GM20431 (cell line): Measurements from ENCODE around the gene GCGR.
"Not testable (repeated sequence)": the region's sequence is repeated elsewhere in the genome, so short reads cannot be mapped to it uniquely, and the experiment has no call there.

ENCODE experiments used
- in situ Hi-C: fragments of 300-500 bp; cut with MseI, MboI; formaldehyde crosslinking; loops from one replicate; pipeline ENCODE4 v1.15.0; 2020; ENCODE audit warnings: low sequenced_read_pairs; ENCODE audit not compliant: unreplicated experiment

Gene GCGR

DNA sequence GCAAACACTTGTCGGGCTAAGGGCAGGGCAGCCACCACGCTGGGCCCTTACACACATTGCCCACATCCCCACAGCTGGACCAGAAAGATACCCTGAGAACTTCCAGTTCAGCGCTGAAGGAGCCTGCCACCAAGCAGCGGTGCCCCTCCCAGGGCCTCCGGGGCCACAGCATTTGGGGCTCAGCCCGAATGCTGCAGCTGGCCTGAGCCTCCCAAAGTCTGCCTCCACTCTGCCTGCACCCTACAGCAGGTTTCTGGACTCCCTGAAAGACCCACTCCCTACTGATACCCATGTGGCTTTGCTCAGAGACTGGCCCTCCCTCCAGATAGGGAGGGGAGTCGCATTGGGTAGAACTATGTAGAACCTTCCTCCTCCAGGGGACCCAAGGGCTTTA lies 27.6 kb downstream of the GCGR start:
- in situ Hi-C loops = no loop called here

DNA sequence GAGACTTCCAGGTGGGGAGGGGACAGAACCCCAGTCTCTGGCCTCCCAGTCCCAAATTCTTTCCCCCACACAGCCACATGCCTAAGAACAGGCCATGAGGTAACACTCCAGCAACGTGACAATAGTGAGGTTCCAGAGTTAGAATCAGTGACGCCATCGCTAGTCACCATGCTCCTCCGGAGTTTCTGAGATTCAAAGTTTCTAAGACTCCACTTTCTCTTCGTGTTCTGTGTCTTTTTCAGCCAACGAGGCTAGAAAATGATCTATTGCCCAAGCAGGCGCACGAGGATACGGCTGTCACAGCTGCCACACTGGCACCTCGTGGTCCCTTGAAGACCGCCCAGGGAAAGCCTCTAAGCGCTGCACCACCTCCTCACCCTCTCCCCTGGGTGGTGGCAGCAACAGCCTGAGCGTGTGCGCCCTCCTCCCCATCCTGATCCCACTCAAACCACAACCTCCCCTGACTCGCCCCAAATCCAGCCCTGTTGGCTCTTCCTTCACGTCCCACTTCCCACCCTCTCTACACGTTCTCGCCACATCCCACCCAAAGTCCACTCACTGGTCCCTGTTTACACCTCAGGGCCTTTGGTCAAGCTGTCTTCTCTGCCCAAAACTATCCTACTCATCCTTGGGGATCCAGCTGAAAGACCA lies 28.1 kb downstream of the GCGR start:
- in situ Hi-C loops = no loop called here

DNA sequence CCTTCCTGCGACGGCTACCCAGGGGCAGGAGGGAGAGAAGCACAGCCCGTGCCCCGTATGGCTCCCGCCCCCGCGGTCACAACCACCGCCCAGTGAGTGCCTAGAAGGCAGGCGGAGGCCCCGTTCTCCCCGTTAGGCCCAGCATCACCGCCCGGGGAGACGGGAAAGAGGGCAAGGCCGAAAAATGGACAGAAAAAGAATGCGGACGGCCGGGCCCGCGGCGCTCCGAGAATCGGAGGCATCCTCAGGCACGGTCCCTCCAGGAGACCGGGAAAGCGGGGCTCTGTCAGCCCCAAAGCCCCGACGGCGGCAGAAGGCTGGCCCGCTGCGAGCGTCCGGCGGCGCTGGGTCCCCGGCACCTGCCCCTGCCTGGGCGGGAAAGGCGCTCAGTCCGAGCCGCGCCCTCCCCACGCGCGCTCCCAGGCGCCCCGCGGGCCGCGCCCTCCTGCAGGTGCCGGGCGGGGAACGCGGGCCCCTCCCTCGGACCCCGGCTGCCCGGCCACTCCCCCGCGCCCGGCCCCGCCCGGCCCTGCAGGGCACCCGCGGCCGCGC lies 28.7 kb downstream of the GCGR start:
- in situ Hi-C loops = no loop called here

DNA sequence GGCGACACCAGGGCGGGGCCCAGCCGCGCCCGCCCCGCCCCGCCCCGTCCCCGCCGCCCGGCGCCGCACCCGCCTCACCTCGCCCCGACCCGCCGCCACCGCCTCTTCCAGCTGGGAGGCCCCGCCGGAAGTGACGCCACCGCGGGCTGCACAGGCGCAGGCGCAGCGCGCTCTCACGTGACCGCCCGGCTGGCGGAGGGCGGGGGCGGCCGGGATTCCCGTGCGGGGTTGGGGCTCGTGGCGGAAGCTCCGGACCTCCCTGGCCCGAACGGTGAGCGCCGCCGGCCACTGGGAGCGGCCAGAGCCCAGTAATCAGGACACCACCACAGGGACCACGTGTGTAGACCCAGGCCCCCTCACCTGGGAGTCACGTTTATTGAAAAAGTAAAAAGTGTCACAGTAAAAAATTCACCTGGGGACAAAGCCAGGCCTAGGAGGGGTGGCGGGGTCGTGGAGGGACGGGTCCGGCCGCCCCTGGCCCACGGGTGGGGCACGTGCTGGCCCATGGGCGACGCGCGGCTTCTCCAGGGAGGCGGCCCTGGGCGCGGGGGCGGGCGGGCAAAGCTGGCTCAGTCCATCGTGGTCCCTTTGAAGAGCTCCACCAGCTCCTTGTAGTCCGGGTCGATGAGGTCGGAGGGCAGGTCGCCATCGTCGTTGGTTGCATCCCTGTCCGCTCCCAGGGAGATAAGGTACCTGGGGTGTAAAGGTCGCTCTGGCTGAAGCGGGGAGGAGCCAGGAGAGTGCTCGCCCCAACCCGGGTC lies 29.4 kb downstream of the GCGR start, which contains the start of gene MCRIP1:
Gene MCRIP1, minus strand, starts transcription at position 132 of the 761 bp plus-strand sequence. CDS start 8,785 bp downstream, outside the sequence.
- in situ Hi-C loops = no loop called here

DNA sequence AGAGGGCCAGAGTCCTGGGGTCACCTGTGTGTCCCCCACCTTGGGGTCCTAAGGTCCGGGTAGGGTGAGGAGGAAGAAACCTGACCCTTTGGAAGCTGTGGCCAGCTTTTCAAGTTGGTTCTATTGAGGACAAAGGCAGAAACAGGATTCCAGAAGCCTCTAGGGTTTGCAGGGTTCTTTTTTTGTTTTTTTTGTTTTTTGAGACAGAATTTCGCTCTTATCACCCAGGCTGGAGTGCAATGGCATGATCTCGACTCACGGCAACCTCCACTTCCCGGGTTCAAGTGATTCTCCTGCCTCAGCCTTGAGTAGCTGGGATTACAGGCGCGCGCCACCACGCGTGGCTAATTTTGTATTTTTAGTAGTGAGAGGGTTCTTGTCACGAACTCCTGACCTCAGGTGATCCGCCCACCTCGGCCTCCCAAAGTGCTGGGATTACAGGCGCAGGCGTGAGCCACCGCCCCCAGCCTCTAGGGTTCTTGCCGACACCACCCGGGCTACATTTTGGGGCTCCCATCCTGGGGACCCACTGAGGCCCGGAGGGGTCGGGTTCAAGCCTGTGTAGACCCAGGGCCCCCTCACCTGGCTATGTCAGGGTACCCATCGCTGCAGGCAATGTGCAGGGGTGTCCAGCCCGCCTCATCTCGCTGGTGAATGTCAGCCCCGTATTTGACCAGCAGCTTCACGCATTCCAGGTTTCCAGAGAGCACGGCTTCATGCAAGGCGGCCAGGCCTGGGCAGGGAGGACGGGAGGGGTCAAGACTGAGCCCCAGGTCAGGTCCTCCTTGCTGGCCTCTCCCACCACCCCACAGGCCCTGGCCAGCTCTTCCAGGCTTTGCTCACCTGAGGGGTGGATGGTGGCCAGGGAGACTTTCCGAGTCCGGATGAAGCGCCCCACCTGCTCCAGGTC lies 30.2 kb downstream of the GCGR start:
- in situ Hi-C loops = no loop called here

DNA sequence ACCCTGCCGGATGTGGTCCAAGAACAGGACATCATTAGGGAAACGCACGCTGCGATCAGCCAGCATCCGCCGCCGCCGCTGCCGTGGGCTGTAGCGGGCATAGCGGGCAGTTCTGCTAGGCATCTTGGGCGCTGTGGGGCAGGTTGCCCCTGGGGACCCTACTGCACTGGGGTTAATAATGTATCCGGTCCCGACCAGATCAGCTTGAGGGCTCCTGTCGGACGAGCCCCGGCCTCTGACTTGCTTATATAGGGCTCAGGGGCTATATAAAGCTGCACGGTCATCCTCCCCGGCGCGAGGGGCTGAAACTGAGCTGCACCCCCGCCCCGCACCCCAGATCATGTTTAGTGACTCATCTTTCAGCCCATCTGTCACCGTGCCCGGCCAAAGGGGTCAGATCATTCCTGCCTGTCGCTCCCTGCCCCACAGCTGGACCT lies 30.9 kb downstream of the GCGR start, which contains the start of gene PPP1R27:
Gene PPP1R27, minus strand, starts transcription at position 220 of the 437 bp plus-strand sequence. Its CDS starts 97 bp downstream, at position 123.
- in situ Hi-C loops = no loop called here

DNA sequence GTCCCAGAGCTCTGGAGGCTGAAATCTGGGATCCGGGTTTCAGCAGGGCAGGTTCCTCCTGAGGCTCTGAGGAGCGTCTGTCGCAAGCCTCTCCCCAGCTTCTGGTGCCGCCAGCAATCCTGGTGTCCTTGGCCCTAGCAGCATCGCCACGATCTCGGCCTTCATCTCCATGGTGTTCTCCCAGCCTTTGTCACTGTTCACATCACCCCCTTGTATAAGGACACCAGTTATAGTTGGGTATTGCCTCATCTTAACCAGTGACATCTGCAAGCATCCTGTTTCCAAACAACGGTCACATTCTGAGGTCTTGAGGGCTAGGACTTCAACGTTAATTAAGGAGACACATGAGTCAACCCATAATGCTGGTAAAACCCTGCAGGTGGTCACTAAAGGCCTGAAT lies 33.7 kb downstream of the GCGR start:
- in situ Hi-C loops = no loop called here

DNA sequence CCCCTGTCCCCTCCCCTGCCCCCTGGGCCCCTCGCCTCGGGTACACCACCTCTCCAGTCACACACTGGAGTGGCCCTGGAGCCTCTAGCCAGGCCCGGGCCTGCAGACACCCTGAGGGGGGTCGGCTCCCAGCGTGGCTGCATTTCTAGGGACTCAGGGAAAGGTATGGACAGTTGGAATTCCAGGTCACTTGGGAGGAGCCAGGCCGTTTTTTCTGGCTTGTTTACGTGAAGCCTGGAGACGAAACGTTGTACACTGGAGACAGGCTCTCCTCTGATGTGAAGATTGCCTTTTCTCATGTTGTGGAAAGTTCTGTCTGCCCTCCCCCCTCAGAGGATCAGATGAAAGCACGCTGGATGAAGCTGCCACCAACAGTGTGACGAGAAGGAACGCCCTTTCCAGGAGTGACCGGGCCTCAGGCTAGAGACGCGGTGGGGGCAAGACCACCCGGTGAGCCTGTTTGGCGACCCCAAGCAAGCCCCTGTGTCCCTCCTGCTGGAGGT lies 34.9 kb downstream of the GCGR start:
- in situ Hi-C loops = no loop called here

DNA sequence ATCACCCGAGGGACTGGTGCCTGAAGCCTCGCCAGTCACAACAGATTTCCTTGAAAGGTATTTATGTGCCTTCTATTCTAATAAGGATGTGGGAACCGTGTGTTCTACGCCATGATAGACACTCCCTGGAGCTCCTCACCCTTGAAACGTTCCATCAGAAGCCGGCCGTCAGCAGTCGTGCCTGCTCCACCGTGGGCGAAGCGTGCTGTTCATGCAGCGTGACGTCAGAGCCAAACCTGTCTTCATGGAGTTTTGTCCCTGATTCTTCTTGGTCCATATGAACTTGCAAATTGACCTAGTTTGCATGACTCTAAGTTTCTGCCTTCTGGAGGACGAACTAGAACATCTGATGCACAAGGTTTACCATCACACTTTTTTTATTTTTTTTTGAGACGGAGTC lies 35.4 kb downstream of the GCGR start:
- in situ Hi-C loops = no loop called here

DNA sequence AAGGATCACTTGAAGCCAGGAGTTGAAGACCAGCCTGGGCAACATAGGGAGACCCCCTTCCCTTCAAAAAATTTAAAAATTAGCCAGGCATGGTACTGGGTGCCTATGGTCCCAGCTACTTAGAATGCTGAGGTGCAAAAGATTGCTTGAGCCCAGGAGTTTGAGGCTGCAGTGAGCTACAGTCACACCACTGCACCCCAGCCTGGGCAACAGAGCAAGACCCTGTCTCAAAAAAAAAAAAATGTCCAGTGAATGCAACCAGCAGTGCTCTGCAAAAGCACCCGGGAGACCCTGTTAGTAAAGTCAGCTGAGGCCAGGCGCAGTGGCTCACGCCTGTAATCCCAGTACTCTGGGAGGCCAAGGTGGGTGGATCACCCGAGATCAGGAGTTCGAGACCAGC lies 36.1 kb downstream of the GCGR start:
- in situ Hi-C loops = not testable (repeated sequence)

DNA sequence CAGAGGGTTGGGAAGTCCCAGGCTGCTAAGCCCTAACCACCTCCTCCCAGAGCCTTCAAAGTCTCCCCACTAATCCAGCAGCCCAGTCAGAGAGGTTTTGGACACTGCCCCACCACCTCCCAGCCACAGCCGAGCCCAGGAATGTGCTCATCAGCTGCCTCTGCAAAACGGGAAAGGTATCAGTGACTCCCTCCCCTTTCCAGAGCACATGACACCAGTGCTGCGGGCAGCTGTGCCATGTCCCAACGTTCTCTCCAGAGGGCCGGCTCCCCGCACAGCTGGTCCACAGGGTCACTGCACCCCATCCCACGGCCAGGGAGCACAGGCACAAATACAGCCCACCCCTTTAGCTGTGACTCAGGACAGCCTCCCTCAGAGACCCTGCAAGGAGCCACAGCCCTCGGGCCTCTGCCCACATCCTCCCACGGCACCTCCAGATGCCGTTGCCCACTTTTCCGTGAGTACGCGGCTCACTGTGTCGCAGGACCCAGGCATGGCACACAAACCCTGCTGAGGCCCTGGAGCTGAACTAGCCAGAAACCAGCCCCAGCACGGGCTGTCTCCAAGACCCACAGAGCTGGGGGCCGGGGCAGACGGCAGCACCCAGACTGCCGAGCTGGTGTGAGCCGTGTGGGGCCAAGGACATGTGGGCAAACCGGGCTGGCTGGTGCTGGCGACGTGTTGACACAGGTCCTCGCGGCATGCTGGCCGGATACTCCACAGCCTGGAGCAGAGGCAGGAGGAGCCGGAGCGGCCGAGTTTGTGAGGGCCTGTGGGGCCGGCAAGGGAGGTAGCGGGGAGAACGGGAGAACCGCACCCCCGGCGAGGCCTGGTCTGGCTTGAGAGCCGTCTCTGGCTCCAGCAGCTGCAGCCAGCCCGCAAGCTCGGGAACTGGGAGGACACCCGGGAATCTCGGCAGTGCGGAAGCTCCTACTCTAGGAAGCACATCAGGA lies 37.2 kb downstream of the GCGR start:
- in situ Hi-C loops = no loop called here

DNA sequence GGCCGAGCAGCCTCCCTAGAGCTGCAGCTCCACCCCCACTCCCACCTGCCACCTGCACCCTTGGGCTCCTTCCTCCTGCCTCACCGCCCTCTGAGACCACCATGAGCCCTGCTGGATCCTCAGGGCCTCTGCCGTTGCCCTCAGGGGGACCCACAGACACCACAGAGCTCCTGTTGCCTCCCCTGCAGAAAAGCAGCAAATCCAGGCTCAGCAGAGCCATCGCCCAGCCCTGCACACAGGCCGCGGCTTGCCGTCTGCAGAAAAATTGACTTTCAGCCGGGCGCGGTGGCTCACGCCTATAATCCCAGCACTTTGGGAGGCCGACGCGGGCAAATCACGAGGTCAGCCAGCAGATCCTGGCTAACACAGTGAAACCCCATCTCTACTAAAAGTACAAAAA lies 37.9 kb downstream of the GCGR start:
- in situ Hi-C loops = no loop called here

DNA sequence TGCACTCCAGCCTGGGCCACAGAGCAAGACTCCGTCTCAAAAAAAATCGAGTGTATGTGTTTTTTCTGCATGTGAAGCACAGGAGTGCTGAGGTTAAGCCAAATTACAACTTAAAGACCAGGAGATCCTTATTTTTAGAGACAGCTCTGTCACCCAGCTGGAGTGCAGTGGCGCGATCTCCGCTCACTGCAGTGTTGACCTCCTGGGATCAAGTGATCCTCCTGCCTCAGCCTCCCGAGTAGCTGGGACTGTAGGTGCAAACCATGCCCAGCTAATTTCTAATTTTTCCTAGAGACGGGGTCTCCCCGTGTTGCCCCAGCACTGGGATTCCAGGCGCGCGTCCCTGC lies 38.4 kb downstream of the GCGR start:
- in situ Hi-C loops = no loop called here

DNA sequence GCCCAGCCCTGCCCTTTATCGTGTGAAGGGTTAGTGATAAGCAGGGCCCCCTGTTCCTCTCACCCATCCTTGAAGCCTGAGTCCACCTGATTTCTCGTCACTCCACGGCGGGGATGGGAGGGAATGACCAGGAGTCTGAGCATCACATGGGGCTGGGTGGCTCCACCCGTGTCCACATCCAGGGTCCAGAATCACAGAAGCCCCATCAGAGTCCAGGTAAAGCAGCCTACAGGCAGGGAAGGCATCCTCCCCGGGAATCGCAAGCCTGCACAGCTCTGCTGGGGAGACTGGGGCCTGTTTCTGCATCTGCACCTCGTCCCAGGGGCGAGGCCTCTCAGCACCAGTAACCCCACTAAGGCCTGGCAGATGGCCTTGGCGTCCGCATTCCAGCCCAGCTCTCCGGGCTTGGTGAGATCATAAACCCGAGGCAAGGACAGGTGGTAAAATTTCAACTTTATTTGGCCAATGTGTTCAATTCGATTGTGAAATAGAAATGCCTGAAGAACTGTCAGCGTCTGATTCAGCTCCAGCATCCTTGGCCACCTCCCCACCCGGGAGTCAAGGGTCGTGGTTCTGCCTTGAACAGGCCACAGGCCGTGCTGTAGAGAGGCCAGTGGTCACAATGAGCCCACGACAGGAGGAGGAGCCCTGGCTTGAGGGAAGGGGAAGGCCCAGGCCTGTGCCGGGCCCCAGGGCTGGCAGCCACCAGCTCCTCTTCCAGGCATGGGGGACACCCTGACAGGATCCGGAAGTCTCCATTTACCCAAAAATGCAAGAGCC lies 39.0 kb downstream of the GCGR start:
- in situ Hi-C loops = no loop called here

DNA sequence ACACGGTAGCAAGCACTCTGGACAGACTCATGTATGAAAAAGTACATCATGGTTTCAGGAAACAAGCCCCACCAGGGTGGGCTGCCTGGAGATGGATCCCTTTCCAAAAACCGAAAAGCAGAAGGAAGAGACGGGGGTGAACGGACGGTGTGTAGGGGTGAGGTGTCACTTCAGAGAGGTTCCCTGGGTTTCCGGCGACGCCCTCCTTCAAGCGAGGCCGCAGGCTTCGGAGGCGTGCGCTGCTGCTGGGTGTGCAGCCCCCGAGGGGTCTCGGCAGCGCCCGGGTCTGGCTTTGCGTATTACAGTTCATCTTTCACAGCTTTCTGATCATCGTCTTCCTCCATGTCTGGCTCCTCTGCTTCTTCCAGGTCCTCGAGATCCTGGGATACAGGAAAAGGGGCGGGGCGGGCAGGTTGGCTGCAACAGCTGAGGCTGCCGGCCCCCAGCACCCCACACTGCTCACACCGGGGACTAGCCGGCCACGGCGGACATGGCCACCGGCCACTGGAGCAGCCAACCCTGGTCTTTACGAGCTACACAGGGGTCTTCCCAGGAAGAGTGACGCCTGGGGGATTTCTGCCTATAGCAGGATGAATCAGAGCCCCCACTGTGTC lies 39.9 kb downstream of the GCGR start:
- in situ Hi-C loops = no loop called here

DNA sequence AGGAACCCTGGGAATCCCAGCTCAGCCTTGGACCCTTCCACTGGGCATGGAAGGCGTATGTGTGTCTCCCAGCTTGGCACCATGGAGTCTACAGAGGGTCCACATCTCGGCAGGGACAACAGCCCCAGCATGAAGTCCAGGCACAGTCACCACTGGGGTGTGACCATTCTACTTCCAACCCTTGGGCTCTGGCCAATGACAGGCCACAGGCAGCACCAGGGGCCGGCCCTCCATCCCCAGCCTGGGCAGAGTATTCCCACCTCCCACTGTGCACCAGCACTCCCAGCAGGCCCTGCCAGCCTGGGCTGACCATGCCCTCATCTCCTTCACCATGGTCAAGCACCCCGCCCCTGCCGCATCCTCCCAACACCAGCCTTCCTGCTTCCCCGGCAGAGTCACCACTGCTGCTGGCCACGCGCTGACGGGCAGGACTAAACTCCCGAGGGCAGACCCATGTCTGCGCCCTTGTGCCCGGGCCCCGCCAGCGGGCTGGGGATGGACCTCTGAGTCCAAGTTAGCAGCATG lies 40.4 kb downstream of the GCGR start:
- in situ Hi-C loops = no loop called here

DNA sequence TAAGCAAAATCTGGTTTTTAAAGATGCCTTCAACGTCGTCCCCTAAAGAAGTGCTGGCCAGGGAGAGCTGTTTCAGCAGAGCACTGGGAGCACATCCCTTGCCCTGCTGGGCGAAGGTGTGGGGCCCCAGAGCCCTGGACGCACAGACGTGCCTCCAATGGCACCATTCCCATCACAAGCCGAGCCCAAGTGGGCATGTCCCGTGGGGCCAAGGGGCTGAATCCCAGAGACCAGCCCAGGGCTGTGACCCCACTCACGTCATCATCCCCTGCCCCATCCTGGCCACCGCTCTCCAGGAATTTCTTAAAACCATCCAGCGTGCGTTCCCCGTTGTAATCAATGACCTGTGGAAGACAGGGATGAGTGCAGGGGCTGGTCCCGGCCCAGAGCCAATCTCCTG lies 40.9 kb downstream of the GCGR start:
- in situ Hi-C loops = no loop called here

DNA sequence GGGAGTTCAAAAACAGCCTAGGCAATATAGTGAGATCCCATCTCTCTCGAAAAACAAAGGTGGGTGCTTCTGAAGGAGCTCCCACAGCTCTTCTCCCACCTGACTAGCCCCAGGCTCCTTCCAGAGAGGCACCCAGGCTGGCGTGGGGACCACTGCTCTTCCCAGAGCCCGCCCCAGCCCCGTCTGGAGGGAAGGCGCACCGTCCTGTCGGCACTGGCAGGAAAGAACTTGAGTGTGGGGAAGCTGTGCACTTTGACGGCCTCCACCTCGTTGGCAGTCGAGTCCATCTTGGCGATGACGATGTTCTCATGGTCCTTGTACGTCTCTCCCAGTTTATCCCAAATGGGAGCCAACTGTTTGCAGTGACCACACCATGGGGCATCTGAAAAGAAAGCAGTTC lies 41.4 kb downstream of the GCGR start:
- in situ Hi-C loops = no loop called here
